HepG2 (cell line): ENCODE results near the gene CXXC5. TPM values are rescaled to one million over a fixed set of nuclear protein-coding genes. Genes with fewer than 3 reads are reported as not detected.

Experiments
- ATAC-seq: fragments of 200-7000 bp; cut with Tn5 transposase; 3 replicates; pipeline ENCODE4 v1.9.1; 2020; ENCODE audit warnings: mild to moderate bottlenecking, moderate library complexity
- BruUV-seq: library from RNA; stranded (reverse); fragments of 400-500 nt; replicated peaks from 2 replicates; lab custom pipeline; 2021; lab: Mats Ljungman, UMichigan
- CTCF ChIA-PET: fragments of 300-600 bp; formaldehyde crosslinking; extraction: SDS; loops from one replicate; lab custom pipeline; 2021; ENCODE audit warnings: low total read pairs, inconsistent platforms, low intra/inter-chr PET ratio; lab: Yijun Ruan, JAX
- POLR2A ChIA-PET: fragments of 350-600 bp; sonication (Branson Sonifier 250); formaldehyde crosslinking; loops from one replicate; lab custom pipeline; 2020; ENCODE audit warnings: antibody characterized with exemption, inconsistent platforms; lab: Yijun Ruan, JAX
- DNase-seq: peaks from one replicate; pipeline ENCODE4 v3.0.0-alpha.2; 2015; ENCODE audit warnings: low spot score
- FAIRE-seq: peaks from 3 replicates; lab custom pipeline; 2011; peaks lifted over from hg19 to GRCh38; lab: Jason Lieb, UNC
- H2AFZ ChIP-seq: one replicate; pipeline ENCODE4 v1.6.1; 2011; ENCODE audit warnings: low read length, inconsistent platforms
- H3K27ac ChIP-seq: fragments of 300-600 bp; 3 replicates; pipeline ENCODE4 v1.8.0; 2011; ENCODE audit warnings: mixed run types, mild to moderate bottlenecking, mixed read lengths, low read length, inconsistent platforms; ENCODE audit not compliant: insufficient read depth; ENCODE audit errors: extremely low read length
- H3K27me3 ChIP-seq, 2 experiments: fragments of 200-600 bp in 1 of 2; 2 replicates in 1 of 2; 3 replicates in 1 of 2; pipeline versions ENCODE4 v1.6.0 to v1.8.0; 2011; ENCODE audit warnings: low read length in 2 of 2, mild to moderate bottlenecking in 2 of 2, moderate library complexity in 2 of 2, inconsistent platforms in 1 of 2; ENCODE audit not compliant: insufficient read depth in 2 of 2, control insufficient read depth in 1 of 2
- H3K36me3 ChIP-seq, 2 experiments: fragments of 200-600 bp in 1 of 2; replicated peaks in 1 of 2; 2 replicates in 1 of 2; 3 replicates in 1 of 2; pipeline versions ENCODE4 v1.5.1 to v1.8.0; 2011; ENCODE audit warnings: low read length in 2 of 2, inconsistent platforms in 1 of 2; ENCODE audit not compliant: insufficient read depth in 2 of 2, control insufficient read depth in 1 of 2
- H3K4me1 ChIP-seq: 2 replicates; pipeline ENCODE4 v1.5.1; 2012; ENCODE audit warnings: low read length, inconsistent platforms; ENCODE audit not compliant: insufficient read depth
- H3K4me2 ChIP-seq: 2 replicates; pipeline ENCODE4 v1.6.0; 2011; ENCODE audit warnings: low read depth, low read length, inconsistent platforms
- H3K4me3 ChIP-seq, 3 experiments: fragments of 200-600 bp in 1 of 3; sonication (generic), shearing (Covaris generic) in 1 of 3; replicated peaks in 1 of 3; 2 replicates each; pipeline ENCODE4 v1.5.1; 2011 to 2016; ENCODE audit warnings: low read length in 3 of 3, inconsistent platforms in 2 of 3, low read depth in 2 of 3, mild to moderate bottlenecking in 2 of 3, control low read depth in 1 of 3, mixed read lengths in 1 of 3; ENCODE audit not compliant: insufficient read depth in 1 of 3
- H3K79me2 ChIP-seq: one replicate; pipeline ENCODE4 v1.6.1; 2011; ENCODE audit warnings: low read length, inconsistent platforms; ENCODE audit not compliant: insufficient read depth
- H3K9ac ChIP-seq: 2 replicates; pipeline ENCODE4 v1.6.0; 2011; ENCODE audit warnings: mild to moderate bottlenecking, low read depth, low read length, inconsistent platforms; ENCODE audit not compliant: insufficient read depth
- H3K9me3 ChIP-seq: 2 replicates; pipeline ENCODE4 v1.5.1; 2012; ENCODE audit warnings: mild to moderate bottlenecking, low read length
- H4K20me1 ChIP-seq: 2 replicates; pipeline ENCODE4 v1.6.0; 2011; ENCODE audit warnings: inconsistent platforms, mild to moderate bottlenecking, low read length, moderate library complexity; ENCODE audit not compliant: insufficient read depth
- BRD4 ChIP-seq: sonication (generic); formaldehyde crosslinking; IDR thresholded peaks from 2 replicates; pipeline ENCODE4 v1.4.0; 2020; ENCODE audit warnings: missing genetic modification reagents
- CBX5 ChIP-seq: sonication (generic); formaldehyde crosslinking; IDR thresholded peaks from 2 replicates; pipeline ENCODE4 v1.4.0; 2020; ENCODE audit warnings: missing genetic modification reagents, borderline replicate concordance
- CEBPG ChIP-seq: IDR thresholded peaks from 2 replicates; pipeline ENCODE4 v1.6.1; 2016
- GABPA ChIP-seq, 2 experiments: IDR thresholded peaks; 2 replicates each; pipeline ENCODE4 v1.6.1; 2011 to 2016; ENCODE audit warnings: low read depth in 2 of 2, low read length in 1 of 2, missing biosample characterization in 1 of 2, missing genetic modification characterization in 1 of 2
- NCOR1 ChIP-seq: fragments of 200-600 bp; sonication (generic); IDR thresholded peaks from 2 replicates; pipeline ENCODE4 v1.7.0; 2017; ENCODE audit warnings: antibody characterized with exemption, low read length, borderline replicate concordance
- SSRP1 ChIP-seq: IDR thresholded peaks from 2 replicates; pipeline ENCODE4 v1.6.1; 2016; ENCODE audit warnings: control low read depth
- ZNF138 ChIP-seq: sonication (generic); formaldehyde crosslinking; IDR thresholded peaks from 2 replicates; pipeline ENCODE4 v1.5.0; 2020; ENCODE audit warnings: mild to moderate bottlenecking, low read depth, missing genetic modification reagents
- ZNF160 ChIP-seq: sonication (generic); formaldehyde crosslinking; IDR thresholded peaks from 2 replicates; pipeline ENCODE4 v1.8.0; 2022; ENCODE audit warnings: mild to moderate bottlenecking, inconsistent platforms, missing genetic modification reagents
- ZNF263 ChIP-seq: sonication (generic); formaldehyde crosslinking; IDR thresholded peaks from 2 replicates; pipeline ENCODE4 v1.4.0; 2020; ENCODE audit warnings: missing genetic modification reagents
- ZNF274 ChIP-seq: sonication (generic); formaldehyde crosslinking; IDR thresholded peaks from 2 replicates; pipeline ENCODE4 v1.5.1; 2020; ENCODE audit warnings: mild to moderate bottlenecking, missing genetic modification reagents
- ZNF44 ChIP-seq: sonication (generic); formaldehyde crosslinking; IDR thresholded peaks from 2 replicates; pipeline ENCODE4 v1.5.1; 2020; ENCODE audit warnings: mild to moderate bottlenecking, missing genetic modification reagents
- ZNF567 ChIP-seq: sonication (generic); formaldehyde crosslinking; IDR thresholded peaks from 2 replicates; pipeline ENCODE4 v1.8.1; 2023; ENCODE audit warnings: mild to moderate bottlenecking, missing genetic modification reagents, borderline replicate concordance
- ZNF674 ChIP-seq: sonication (generic); formaldehyde crosslinking; IDR thresholded peaks from 2 replicates; pipeline ENCODE4 v1.5.0; 2020; ENCODE audit warnings: low read depth, mild to moderate bottlenecking, missing genetic modification reagents
- WGBS: methylation state at CpG from one replicate; pipeline ENCODE4 v1.1.6; 2017; ENCODE audit warnings: low lambda C conversion rate; 5-methylcytosine and 5-hydroxymethylcytosine counted together
- in situ Hi-C: cut with HindIII; loops from 2 replicates; pipeline ENCODE4 v1.10.0; 2017; ENCODE audit warnings: low pct_unique_long_range_greater_than_20kb; ENCODE audit not compliant: extremely low pct_ligation_motif_present
- intact Hi-C: fragments of 100-400 bp; cut with micrococcal nuclease; formaldehyde crosslinking; loops from one replicate; pipeline ENCODE4 v1.10.0; 2022; ENCODE audit not compliant: unreplicated experiment
- polyA plus RNA-seq, 8 experiments: library from polyadenylated mRNA; depleted of rRNA in 3 of 8; stranded (reverse) in 7 of 8; unstranded in 1 of 8; fragments of >200 nt; fragmentation: Illumina TruSeq in 4 of 8; extraction: Trizol in 4 of 8; gene quantifications; 2 replicates each; pipeline versions ENCODE4 v1.2.1 to v1.2.3, GENCODE V29; 2011 to 2016; ENCODE audit warnings: low read depth in 4 of 8, missing spikeins in 1 of 8, mixed read lengths in 1 of 8; ENCODE audit not compliant: insufficient read depth in 1 of 8
- total RNA-seq, 5 experiments: library from RNA; depleted of rRNA; stranded (reverse); fragments of >200 nt; fragmentation: Illumina TruSeq; extraction: Trizol; gene quantifications; 2 replicates each; pipeline ENCODE4 v1.2.3, GENCODE V29; 2016; ENCODE audit warnings: low read depth in 1 of 5
- TF ChIP-seq, protein P1 (sequence below): sonication (generic); formaldehyde crosslinking; IDR thresholded peaks from 2 replicates; pipeline ENCODE4 v1.4.0; 2020; ENCODE audit warnings: missing genetic modification reagents, low read depth, mild to moderate bottlenecking, borderline replicate concordance
- TF ChIP-seq, protein P2 (sequence below): sonication (generic); formaldehyde crosslinking; IDR thresholded peaks from 2 replicates; pipeline ENCODE4 v1.8.0; 2022; ENCODE audit warnings: mild to moderate bottlenecking, missing genetic modification reagents, moderate library complexity
- TF ChIP-seq, protein P3 (sequence below): sonication (generic); formaldehyde crosslinking; IDR thresholded peaks from 2 replicates; pipeline ENCODE4 v1.4.0; 2020; ENCODE audit warnings: mild to moderate bottlenecking, missing genetic modification reagents, borderline replicate concordance

Gene CXXC5
- total and polyA plus RNA-seq, 2 of the 13 experiments (the other 11 are each of a cell fraction or from before 2014, with no cell fraction given), result 32.3 to 33.0 TPM

DNA sequence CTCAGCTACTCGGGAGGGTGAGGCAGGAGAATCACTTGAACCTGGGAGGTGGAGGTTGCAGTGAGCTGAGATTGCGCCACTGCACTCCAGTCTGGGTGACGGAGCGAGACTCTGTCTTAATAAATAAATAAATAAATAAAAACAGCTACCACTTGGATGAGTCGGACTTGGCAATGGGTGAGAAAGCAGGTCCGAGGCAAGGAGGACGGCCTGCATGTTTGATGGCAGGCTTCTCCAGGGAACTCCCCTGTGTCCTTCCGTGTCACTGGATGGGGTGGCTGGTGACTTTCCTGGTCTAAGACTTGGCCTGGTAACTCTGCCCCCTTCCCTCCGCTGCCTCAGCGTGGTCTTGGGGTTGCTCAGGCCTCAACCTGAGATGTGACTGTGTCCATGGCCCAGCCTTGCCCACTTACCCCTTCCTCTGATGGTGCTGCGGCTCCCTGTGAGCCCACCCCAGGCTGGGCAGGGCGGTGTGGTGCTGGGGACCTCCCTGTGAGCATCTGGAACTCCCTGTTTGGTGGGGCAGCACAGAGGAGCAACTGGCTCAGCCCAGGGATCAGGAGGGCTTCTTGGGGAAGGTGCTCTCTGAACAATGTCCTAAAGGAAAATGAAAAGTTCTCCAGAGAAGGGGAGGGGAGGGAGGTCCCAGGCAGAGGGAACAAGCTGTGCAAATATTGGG, 85.0 kb downstream of the CXXC5 start:
- Histone ChIP-seq H3K79me2 (peaks cover 15% of the 10 kb centered on the region), H2AFZ (no peak overlapping the region), H3K36me3 (no peaks in the 10 kb centered on the region), H4K20me1 (no peaks in the 10 kb centered on the region), H3K9ac (peak overlapping the region; percentile 97), H3K4me1 (peaks cover 47% of the 10 kb centered on the region), H3K4me3 (peak overlapping the region; percentile 59 to 96 (median 81)), H3K9me3 (no peaks in the 10 kb centered on the region), H3K27me3 (no peaks in the 10 kb centered on the region; a peak in 1 of 5 replicates), H3K27ac (peak overlapping the region; percentile 100), H3K4me2 (peak overlapping the region; percentile 100)
- in situ Hi-C loops (no loop called here), intact Hi-C loops (loop anchor here (1.0 to 5.0 kb wide), 2 partner anchors 8 to 36 kb away; no protein-coding TSS in a partner anchor)
- ATAC-seq, result peak; percentile 45
- BruUV-seq, result TSS peak; percentile 91
- DNase-seq, result no peak
- WGBS, result 12% methylated on average over 7 of the region's 12 CpGs
- POLR2A ChIA-PET, result interaction anchor here (0.7 to 5.2 kb wide), 28 partner anchors 8 to 101 kb away, joined by 3 to 132 read pairs (median 6); partner anchors contain the start of gene CXXC5
- CTCF ChIA-PET, result no interaction called here
- no peak for FAIRE-seq
- TF ChIP-seq ZNF160 (CRISPR knock-in tag), result 0 out of 2 replicates have a peak, but pooled peaks have one; percentile 60
- TF ChIP-seq SSRP1, result 0 out of 2 replicates have a peak, but pooled peaks have one; percentile 21
- TF ChIP-seq BRD4, result peak; percentile 43; the same call in 1 of the 2 replicates
- no peak for TF ChIP-seq GABPA (IDR thresholded peaks at IDR 0.05; ENCODE audit: low read depth, low read length)
- no peak for TF ChIP-seq GABPA (CRISPR knock-in tag; IDR thresholded peaks at IDR 0.05; ENCODE audit: low read depth)
- peak; percentile 17; the same call in 1 of the 2 replicates for TF ChIP-seq ZNF138
- TF ChIP-seq CEBPG (CRISPR knock-in tag), result peak; percentile 42; the same call in 1 of the 2 replicates
- TF ChIP-seq NCOR1, result no peak
- TF ChIP-seq ZNF674, result peak; percentile 44; the same call in 1 of the 2 replicates
- peak; percentile 59; the same call in 1 of the 2 replicates for TF ChIP-seq ZNF44
- TF ChIP-seq, protein P1, sequence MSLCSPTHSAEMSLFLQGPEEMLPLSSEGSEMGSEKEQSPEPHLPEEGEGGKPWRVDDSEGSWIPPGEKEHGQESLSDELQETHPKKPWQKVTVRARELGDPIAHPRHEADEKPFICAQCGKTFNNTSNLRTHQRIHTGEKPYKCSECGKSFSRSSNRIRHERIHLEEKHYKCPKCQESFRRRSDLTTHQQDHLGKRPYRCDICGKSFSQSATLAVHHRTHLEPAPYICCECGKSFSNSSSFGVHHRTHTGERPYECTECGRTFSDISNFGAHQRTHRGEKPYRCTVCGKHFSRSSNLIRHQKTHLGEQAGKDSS, result peak; percentile 26; the same call in 1 of the 2 replicates
- 0 out of 2 replicates have a peak, but pooled peaks have one; percentile 55 for TF ChIP-seq ZNF263
- TF ChIP-seq, protein P2, sequence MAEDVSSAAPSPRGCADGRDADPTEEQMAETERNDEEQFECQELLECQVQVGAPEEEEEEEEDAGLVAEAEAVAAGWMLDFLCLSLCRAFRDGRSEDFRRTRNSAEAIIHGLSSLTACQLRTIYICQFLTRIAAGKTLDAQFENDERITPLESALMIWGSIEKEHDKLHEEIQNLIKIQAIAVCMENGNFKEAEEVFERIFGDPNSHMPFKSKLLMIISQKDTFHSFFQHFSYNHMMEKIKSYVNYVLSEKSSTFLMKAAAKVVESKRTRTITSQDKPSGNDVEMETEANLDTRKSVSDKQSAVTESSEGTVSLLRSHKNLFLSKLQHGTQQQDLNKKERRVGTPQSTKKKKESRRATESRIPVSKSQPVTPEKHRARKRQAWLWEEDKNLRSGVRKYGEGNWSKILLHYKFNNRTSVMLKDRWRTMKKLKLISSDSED, result 0 out of 2 replicates have a peak, but pooled peaks have one; percentile 7
- TF ChIP-seq, protein P3, sequence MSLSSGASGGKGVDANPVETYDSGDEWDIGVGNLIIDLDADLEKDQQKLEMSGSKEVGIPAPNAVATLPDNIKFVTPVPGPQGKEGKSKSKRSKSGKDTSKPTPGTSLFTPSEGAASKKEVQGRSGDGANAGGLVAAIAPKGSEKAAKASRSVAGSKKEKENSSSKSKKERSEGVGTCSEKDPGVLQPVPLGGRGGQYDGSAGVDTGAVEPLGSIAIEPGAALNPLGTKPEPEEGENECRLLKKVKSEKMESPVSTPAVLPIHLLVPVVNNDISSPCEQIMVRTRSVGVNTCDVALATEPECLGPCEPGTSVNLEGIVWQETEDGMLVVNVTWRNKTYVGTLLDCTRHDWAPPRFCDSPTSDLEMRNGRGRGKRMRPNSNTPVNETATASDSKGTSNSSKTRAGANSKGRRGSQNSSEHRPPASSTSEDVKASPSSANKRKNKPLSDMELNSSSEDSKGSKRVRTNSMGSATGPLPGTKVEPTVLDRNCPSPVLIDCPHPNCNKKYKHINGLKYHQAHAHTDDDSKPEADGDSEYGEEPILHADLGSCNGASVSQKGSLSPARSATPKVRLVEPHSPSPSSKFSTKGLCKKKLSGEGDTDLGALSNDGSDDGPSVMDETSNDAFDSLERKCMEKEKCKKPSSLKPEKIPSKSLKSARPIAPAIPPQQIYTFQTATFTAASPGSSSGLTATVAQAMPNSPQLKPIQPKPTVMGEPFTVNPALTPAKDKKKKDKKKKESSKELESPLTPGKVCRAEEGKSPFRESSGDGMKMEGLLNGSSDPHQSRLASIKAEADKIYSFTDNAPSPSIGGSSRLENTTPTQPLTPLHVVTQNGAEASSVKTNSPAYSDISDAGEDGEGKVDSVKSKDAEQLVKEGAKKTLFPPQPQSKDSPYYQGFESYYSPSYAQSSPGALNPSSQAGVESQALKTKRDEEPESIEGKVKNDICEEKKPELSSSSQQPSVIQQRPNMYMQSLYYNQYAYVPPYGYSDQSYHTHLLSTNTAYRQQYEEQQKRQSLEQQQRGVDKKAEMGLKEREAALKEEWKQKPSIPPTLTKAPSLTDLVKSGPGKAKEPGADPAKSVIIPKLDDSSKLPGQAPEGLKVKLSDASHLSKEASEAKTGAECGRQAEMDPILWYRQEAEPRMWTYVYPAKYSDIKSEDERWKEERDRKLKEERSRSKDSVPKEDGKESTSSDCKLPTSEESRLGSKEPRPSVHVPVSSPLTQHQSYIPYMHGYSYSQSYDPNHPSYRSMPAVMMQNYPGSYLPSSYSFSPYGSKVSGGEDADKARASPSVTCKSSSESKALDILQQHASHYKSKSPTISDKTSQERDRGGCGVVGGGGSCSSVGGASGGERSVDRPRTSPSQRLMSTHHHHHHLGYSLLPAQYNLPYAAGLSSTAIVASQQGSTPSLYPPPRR (CRISPR knock-in tag), result peak; percentile 17; the same call in 1 of the 2 replicates
- TF ChIP-seq CBX5, result no peak
- no peak; the same call in 1 of the 2 replicates for TF ChIP-seq ZNF274
- TF ChIP-seq ZNF567, result 0 out of 2 replicates have a peak, but pooled peaks have one; percentile 48
